ENCODE results near the gene SLC17A4. TPM values are rescaled to one million over a fixed set of nuclear protein-coding genes. Genes with fewer than 3 reads are reported as not detected.
A peak's percentile ranks its signal among the peaks of the same experiment; 100 is the strongest.

Gene SLC17A4
- total RNA-seq, 4 donors from 2014 or later = not detected

DNA sequence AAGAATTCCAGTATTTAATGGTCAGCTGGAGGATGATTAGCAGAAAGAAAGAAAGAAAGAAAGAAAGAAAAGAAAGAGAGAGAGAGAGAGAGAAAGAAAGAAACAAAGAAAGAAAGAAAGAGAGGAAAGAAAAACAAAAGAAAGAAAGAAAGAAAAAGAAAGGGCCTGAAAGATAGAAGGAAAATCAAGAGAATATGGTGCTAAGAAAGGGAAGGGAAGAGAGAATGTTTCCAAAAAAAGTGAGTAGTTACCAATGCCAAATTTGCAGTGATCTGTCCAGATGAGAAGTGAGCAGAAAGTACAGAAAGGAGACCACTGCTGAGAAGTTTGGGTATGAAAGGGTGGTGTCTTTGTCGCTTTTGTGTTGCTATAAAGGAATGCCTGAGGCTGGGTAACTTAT, 26.6 kb downstream of the SLC17A4 start:
- H3K4me1 ChIP-seq = no peaks in the 10 kb centered on the region
- intact Hi-C loops (cut with DNase I) = no loop called here
- 88% methylated on average over 1 of the region's 1 CpG for WGBS
- no peak overlapping the region for H3K27ac ChIP-seq (replicated peaks in 1 of 4)
- DNase-seq (ENCODE audit: extremely low spot score) = no peak
- TF ChIP-seq POLR2AphosphoS5 (IDR thresholded peaks at IDR 0.05) (no peak), EP300 (IDR thresholded peaks at IDR 0.05) (no peak), CTCF (IDR thresholded peaks at IDR 0.05) (no peak), POLR2A (IDR thresholded peaks at IDR 0.05; ENCODE audit: low read depth) (no peak)
- H3K36me3 ChIP-seq = no peaks in the 10 kb centered on the region
- no peak overlapping the region for H3K4me3 ChIP-seq
- H3K9me3 ChIP-seq = no peaks in the 10 kb centered on the region
- H3K27me3 ChIP-seq = peaks cover 0 to 6% (median 0%) of the 10 kb centered on the region in 4 donors

DNA sequence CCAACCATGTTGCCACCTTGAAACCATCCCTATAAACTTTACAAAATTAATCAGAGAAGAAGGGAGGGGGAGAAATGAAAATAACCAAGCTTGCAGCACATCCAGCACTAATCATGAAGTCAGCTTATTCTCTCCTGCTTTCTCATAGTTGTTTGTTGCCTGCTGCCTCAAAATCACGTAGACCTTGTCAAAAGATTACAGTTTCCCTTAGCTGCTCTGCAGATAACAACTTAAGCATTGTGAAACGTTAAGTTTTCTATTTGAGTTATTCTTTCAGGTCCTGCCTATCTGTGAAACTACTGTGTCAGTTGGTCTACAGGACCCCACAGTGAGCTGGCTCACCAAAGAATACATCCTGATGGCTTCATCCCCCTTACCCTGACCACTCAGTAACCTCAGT, 32.9 kb downstream of the SLC17A4 start:
- no peak for DNase-seq (ENCODE audit: extremely low spot score)
- Histone ChIP-seq H3K4me3 (no peak overlapping the region), H3K36me3 (no peaks in the 10 kb centered on the region), H3K9me3 (no peaks in the 10 kb centered on the region), H3K27me3 (no peaks in the 10 kb centered on the region), H3K4me1 (no peaks in the 10 kb centered on the region), H3K27ac (replicated peaks in 1 of 4) (no peak overlapping the region)
- no peak for TF ChIP-seq CTCF (IDR thresholded peaks at IDR 0.05)
- intact Hi-C loops (cut with DNase I) = loop anchor here (5.0 kb wide), 1 partner anchor 215 kb away; no protein-coding TSS in a partner anchor
- 67% methylated on average over 2 of the region's 2 CpGs for WGBS

DNA sequence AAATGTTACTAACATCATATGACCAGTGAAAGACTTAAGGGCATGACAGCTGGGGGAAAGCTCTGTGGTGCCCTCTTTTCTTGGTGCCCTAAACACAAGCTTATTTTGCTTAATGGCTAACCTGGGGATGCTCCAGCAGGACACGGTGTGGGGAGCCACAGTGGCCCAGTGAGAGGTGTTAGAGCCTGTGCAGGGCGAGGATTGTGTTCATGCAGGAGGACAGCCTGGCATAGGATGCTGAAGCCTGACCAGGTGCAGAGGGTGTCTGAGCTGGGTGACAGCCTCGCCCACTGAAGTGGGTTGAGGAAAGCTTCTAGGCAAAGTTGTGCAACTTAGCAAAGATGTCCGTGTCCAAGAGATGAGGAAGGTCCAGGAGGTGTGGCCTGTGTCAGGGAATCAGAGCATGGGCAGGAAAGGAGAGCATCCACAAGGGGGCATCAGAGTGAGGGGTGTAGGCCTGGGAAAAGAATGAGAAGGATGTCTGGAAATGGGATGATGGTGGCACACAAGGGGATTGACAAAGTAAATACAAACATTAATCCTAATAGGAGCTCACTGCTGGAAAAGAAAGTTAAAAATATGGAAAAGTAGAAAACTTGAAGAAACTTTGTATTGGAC, 33.9 kb downstream of the SLC17A4 start:
- TF ChIP-seq EP300 (IDR thresholded peaks at IDR 0.05) (no peak), POLR2AphosphoS5 (IDR thresholded peaks at IDR 0.05) (no peak), CTCF (IDR thresholded peaks at IDR 0.05) (peak in 2 of 3 experiments; percentile 24 to 44), POLR2A (IDR thresholded peaks at IDR 0.05; ENCODE audit: low read depth) (no peak)
- DNase-seq (ENCODE audit: extremely low spot score) = no peak
- intact Hi-C loops (cut with DNase I) = loop anchor here (5.0 kb wide), 1 partner anchor 214 kb away; no protein-coding TSS in a partner anchor
- Histone ChIP-seq H3K27me3 (no peaks in the 10 kb centered on the region), H3K4me3 (no peak overlapping the region), H3K36me3 (no peaks in the 10 kb centered on the region), H3K9me3 (no peaks in the 10 kb centered on the region), H3K4me1 (no peaks in the 10 kb centered on the region), H3K27ac (replicated peaks in 1 of 4) (no peak overlapping the region)
- 71% methylated on average over 4 of the region's 4 CpGs for WGBS

DNA sequence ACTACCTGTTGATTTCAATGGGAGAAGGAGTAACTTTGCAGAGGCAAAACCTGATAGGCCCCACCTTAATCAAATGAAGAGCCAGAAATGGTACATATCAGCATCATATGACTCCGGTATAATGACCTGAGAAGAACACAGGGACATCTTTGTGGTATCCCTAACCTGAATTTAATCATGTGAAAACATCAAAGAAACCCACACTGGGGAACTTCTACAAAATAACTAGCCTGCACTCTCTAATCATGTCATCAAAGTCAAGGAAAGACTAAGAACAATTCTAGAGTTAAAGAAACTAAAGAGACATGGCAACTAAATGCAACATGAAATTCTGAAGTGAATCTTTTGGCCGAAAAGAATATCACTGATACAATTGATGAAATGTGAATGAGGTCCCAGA, 34.9 kb downstream of the SLC17A4 start:
- Histone ChIP-seq H3K27ac (replicated peaks in 1 of 4) (no peak overlapping the region), H3K9me3 (no peaks in the 10 kb centered on the region), H3K4me1 (no peaks in the 10 kb centered on the region), H3K36me3 (no peaks in the 10 kb centered on the region), H3K4me3 (no peak overlapping the region), H3K27me3 (no peaks in the 10 kb centered on the region)
- intact Hi-C loops (cut with DNase I) = loop anchor here (5.0 kb wide), 1 partner anchor 213 kb away; no protein-coding TSS in a partner anchor
- no peak for TF ChIP-seq POLR2A (IDR thresholded peaks at IDR 0.05; ENCODE audit: low read depth)
- DNase-seq (ENCODE audit: extremely low spot score) = no peak
- WGBS = 86% methylated on average over 2 of the region's 2 CpGs

- no peak for TF ChIP-seq POLR2A (IDR thresholded peaks at IDR 0.05; ENCODE audit: low read depth)
- TF ChIP-seq POLR2AphosphoS5 (IDR thresholded peaks at IDR 0.05) = no peak
- no peak for TF ChIP-seq CTCF (IDR thresholded peaks at IDR 0.05)
- no peak for TF ChIP-seq EP300 (IDR thresholded peaks at IDR 0.05)
- WGBS = 78% methylated on average over 4 of the region's 4 CpGs
- intact Hi-C loops (cut with DNase I) = no loop called here
These were observed 37.5 kb downstream of the SLC17A4 start for GRCh38 chr6:25792016-25792415.

More at GRCh38 chr6:25792016-25792415, 37.5 kb downstream of the SLC17A4 start:
- no peaks in the 10 kb centered on the region for H3K36me3 ChIP-seq
- H3K27me3 ChIP-seq = no peaks in the 10 kb centered on the region
- H3K4me3 ChIP-seq = no peak overlapping the region
- no peak for DNase-seq (ENCODE audit: extremely low spot score)
- no peaks in the 10 kb centered on the region for H3K4me1 ChIP-seq
- H3K27ac ChIP-seq (replicated peaks in 1 of 4) = no peak overlapping the region
- H3K9me3 ChIP-seq = no peaks in the 10 kb centered on the region

Measured in esophagus muscularis mucosa (tissue), 4 donors.